Globus pallidus (tissue), 1 donor: ENCODE measurements around the gene ZMAT5.
"Not testable (repeated sequence)": the region's sequence is repeated elsewhere in the genome, so short reads cannot be mapped to it uniquely, and the experiment has no call there.

Experiments
- DNase-seq: peaks from one replicate; pipeline ENCODE4 v3.0.0-alpha.2; 2015; ENCODE audit warnings: low spot score

Gene ZMAT5

GRCh38 chr22:29786031-29786430 lies 19.2 kb upstream of the ZMAT5 start:
- DNase-seq: no peak

GRCh38 chr22:29784451-29785361 lies 17.9 kb upstream of the ZMAT5 start:
- peak; percentile 65 for DNase-seq

GRCh38 chr22:29782061-29782845 lies 15.4 kb upstream of the ZMAT5 start:
- peak; percentile 31 for DNase-seq

- DNase-seq: no peak
Measured at GRCh38 chr22:29780748-29781676, 14.2 kb upstream of the ZMAT5 start.

DNA sequence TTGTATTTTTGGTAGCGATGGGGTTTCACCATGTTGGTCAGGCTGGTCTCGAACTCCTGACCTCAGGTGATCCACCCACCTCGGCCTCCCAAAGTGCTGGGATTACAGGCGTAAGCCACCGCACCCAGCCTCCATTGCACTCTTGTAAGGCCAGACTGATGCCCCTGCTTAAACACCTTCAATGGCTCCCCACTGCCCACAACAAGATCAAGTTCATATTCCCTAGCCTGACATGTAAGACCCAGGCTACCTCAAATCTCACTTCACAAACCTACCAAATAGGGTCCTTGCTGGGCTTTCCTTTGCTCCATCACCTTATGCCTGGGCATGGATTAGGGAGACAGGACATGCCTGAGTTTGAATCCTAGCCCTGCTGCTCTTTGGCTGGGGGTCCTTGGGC lies 13.4 kb upstream of the ZMAT5 start:
- DNase-seq: no peak

- DNase-seq: no peak
Measured at GRCh38 chr22:29773233-29773632, 6.4 kb upstream of the ZMAT5 start.

DNA sequence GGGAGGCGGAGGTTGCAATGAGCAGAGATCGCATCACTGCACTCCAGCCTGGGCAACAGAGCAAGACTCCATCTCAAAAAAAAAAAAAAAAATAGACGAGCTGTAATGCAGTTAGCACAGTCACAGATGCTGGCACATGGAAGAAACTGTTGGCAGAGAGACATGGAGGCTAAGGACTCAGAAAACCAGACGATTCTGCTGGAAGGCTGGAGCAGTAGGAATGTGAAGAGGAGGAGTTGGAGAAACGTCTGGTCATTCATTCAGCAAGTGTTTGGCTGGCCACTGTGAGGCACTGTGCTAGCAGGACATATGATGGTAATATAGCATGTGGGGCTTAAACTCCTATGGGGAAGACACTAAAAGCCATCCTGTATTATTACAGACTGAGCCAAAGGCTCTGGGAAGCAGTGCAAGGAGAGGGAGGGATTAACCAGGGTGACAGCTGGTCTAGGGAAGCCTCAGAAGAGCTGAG lies 5.4 kb upstream of the ZMAT5 start:
- DNase-seq: no peak

DNA sequence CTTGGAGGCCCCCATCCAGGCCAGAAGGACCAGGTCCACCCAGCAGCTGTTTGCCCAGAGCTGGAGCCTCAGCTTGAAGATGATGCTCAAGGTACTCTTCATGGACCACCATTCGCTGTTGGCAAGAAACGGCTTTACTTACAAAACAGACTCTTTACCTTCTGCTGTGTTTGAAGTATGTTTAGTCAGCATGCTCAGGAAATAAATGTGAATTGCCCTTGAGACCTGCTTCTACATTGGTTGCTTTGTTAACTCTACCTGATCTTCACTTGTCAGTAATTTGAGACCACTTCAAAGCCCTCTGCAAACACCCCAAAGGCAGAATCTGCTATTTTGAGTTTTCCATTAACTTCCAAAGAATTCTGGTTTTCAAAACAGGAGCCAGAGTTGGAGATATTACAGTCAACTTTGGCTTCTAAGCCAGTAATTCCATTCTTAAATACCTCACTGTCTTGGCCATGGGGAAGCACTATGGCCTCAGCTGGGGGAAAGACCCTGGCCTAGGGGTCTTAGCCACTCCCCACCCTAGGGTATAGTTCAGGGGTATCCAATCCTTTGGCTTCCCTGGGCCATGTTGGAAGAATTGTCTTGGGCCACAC lies 3.0 kb upstream of the ZMAT5 start:
- no peak for DNase-seq

DNA sequence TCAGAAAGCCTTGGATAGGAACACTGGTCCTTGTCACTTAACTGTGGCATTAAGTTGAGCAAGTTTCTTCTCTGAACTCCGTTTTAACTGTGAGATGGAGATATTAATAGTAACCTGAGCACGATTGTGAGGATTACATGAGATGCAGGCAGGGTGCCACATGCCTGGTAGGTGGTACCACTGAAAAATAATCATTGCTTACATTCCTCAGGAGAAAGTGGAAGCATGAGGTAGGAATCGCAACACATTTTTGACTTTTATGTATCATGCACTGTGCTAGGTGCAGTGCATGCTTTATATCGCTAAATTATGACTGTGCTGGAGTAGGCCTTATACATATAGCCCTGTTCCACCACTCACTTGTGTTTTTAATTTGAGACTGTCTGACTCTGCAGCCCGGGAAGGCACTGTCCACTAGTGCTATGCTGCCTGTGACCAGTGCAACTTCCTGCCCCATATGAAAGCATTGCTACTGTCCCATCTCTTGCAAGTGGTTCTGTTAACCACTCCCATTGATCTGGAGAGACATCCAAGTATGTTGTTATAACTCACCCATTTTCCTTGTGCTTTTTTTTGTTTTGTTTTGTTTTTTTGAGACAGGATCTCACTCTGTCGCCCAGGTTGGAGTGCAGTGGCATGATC lies 1.4 kb upstream of the ZMAT5 start:
- DNase-seq: no peak

DNA sequence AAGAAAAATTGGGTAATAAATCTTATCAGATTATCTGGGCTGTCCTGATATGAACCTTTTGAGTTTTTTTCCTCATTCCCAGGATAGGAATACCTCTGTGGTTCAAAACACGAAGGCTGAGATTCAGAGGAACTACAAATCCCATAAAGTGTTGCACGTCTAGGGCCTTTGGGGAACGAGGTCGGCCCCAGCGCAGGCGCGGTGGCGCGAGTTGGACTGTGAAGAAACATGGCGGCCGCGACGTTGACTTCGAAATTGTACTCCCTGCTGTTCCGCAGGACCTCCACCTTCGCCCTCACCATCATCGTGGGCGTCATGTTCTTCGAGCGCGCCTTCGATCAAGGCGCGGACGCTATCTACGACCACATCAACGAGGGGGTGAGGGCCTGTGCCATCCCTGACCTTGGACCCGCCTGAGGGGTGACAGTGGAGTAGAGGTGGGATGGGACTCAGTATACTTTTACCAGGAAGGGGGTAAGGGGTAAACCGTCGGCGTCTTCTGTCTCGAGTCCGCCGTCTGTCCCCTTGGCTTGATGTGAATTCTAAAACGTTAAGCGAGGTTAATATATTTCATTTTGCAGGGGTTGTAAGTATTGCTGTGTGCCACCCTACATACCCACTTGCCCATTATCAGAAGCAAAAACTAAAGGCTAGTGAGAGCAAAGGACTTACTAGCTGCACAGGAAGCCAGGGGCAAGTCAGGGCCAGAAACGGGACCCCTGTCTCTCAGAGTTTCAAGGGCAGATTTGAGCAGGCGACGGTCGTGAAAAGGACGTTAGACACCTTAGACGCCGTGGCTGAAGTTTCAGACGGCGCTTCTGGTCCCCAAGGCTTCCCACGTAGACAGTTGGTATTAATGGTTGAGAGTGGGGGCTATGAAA lies 604 bp upstream of the ZMAT5 start, which contains the start of gene UQCR10:
UQCR10 (plus strand) TSS at position 199 of the 881 bp plus-strand sequence; CDS start at position 229, 30 bp downstream.
- peak; percentile 92 for DNase-seq

GRCh38 chr22:29765905-29766631 lies 739 bp downstream of the ZMAT5 start:
- DNase-seq: no peak

DNA sequence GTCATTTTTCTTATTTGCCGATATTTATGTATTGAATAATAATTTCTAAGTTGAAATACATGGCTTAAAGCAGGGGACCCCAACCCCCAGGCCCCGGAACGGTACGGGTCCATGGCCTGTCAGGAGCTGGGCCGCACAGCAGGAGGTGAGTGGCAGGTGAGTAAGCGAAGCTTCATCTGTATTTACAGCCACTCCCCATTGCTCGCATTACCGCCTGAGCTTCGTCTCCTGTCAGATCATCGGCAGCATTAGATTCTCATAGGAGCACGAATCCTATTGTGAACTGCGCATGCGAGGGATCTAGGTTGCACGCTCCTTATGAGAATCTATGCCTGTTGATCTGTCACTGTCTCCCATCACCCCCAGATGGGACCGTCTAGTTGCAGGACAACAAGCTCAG lies 4.5 kb downstream of the ZMAT5 start:
- DNase-seq: no peak

DNA sequence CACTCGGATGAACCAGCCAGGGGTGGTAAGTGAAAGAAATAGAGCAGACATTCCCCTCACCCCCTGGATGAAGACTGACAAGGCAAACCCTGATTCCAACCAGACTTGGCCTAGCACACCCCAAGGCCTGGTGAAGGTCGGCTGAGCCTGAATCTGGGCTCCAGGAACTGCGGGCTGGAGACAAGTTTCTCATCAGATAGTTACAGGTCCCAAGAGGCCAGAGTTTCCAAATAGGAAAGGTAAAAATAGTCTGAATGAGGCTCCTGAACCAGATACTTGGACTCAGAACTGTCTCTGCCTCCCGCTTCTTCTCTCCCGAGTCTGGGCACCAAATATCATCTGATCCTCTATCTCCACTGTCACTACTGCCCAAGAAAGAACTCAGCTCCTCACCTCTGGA lies 7.8 kb downstream of the ZMAT5 start:
- DNase-seq: no peak

DNA sequence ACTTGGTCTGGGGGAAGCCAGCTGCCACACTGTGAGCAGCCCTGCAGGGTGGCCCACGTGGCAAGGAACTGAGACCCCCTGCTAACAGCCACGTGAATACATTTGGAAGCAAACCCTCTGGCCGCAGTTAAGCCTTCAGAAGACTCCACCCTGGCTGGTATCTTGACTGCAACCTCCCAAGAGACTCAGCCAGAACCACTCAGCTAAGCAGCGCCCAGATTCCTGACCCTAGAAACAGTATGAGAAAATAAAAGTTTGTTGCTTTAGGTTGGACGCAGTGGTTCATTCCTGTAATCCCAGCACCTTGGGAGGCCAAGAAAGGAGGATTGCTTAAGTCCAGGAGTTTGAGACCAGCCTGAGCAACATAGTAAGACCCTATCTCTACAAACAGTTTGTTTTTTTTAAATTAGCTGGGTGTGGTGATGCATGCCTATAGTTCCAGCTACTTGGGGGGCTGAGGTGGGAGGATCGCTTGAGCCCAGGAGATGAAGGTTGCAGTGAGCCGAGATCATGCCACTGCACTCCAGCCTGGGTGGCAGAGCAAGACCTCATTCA lies 8.7 kb downstream of the ZMAT5 start:
- no peak for DNase-seq

DNA sequence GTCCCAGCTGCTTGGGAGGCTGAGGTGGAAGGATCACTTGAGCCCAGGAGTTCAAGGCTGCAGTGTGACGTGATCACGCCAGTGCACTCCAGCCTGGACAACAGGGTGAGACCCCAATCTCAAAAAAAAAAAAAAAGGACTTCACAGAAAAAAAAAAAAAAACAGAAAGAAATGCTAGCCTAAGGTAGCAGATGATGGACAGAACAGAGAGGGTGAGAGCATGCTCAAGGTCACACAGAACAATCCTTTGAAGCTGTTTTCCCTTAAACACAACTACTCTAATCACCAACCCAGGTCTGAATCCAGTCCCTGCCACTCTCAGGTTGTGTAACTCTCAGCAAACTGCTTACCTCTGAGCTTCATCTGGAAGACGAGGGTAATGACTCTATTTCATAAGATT lies 9.7 kb downstream of the ZMAT5 start:
- no peak for DNase-seq

GRCh38 chr22:29756341-29756740 lies 10.5 kb downstream of the ZMAT5 start:
- DNase-seq: no peak

- DNase-seq: no peak
Measured at GRCh38 chr22:29755889-29756288, 10.9 kb downstream of the ZMAT5 start.

GRCh38 chr22:29754658-29755395 lies 12.0 kb downstream of the ZMAT5 start:
- DNase-seq: not testable (repeated sequence)
